ENCODE measurements around the gene AGAP1.

Gene AGAP1

GRCh38 chr2:235676536-235676799, 182.6 kb downstream of the AGAP1 start:
- peaks cover 20% of the 10 kb centered on the region for H3K27me3 Mint-ChIP-seq
- H3K4me3 Mint-ChIP-seq, result no peak overlapping the region
- H3K36me3 Mint-ChIP-seq (ENCODE audit: low read depth), result no peaks in the 10 kb centered on the region
- H3K27ac Mint-ChIP-seq, result no peak overlapping the region
- H3K4me1 Mint-ChIP-seq, result peaks cover 2% of the 10 kb centered on the region
- ATAC-seq, result no peak
- no peaks in the 10 kb centered on the region for H3K9me3 Mint-ChIP-seq
- no peak for DNase-seq

DNA sequence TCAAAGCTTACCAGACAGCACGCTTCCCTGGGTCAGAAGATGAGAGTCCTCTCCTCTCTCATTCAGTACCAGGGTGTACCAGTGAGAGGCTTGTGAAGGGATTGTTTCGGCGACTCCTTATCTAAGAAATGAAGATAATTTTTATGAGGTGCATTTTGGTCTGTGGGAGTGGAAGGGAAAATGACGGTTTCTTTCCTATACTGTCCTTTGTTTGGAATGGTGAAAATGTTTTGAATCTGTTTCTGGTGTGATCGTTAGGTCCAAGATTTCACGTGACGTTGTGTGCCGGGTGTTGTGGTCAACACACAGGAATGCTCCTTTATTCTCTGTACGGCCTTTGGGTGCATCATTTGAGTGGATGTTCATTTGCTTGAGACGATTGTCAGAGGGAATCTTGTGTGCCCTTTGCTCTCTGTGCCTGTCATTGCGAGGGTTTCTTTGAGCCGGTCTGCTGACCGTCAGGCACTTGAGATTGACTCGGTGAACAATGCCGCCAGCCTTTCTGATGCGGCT, 183.5 kb downstream of the AGAP1 start:
- no peaks in the 10 kb centered on the region for H3K36me3 Mint-ChIP-seq (ENCODE audit: low read depth)

DNA sequence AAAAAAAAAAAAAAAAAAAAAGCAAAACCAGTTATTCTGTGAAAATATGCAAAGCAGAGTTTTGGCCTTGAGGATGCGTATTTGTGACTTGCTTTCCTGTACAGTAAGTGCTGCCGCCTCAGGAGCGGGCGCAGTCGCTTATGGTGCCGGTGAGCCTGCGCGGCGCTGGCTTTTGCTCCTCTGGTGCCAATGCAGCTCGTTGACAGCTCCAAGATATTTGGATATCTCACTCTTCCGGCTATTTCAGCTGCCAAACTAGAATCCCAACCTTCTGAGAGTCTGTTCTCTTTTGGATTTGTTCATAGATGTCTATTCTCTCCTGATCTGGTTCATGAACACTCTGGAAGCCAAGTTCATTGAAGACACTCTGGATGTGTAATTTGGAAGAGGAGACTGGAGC, 184.1 kb downstream of the AGAP1 start:
- H3K9me3 Mint-ChIP-seq, result no peaks in the 10 kb centered on the region
- H3K4me1 Mint-ChIP-seq, result no peaks in the 10 kb centered on the region
- H3K27me3 Mint-ChIP-seq, result peaks cover 7% of the 10 kb centered on the region
- no peaks in the 10 kb centered on the region for H3K36me3 Mint-ChIP-seq (ENCODE audit: low read depth)
- H3K4me3 Mint-ChIP-seq, result no peak overlapping the region
- no peak for ATAC-seq
- no peak overlapping the region for H3K27ac Mint-ChIP-seq
- no peak for DNase-seq

More for the DNA sequence above, 183.5 kb downstream of the AGAP1 start:
- H3K27me3 Mint-ChIP-seq, result peaks cover 12% of the 10 kb centered on the region
- no peaks in the 10 kb centered on the region for H3K9me3 Mint-ChIP-seq
- no peak overlapping the region for H3K4me3 Mint-ChIP-seq
- no peaks in the 10 kb centered on the region for H3K4me1 Mint-ChIP-seq
- DNase-seq, result no peak
- no peak for ATAC-seq
- H3K27ac Mint-ChIP-seq, result no peak overlapping the region

GRCh38 chr2:235678712-235679111, 184.9 kb downstream of the AGAP1 start:
- peaks cover 7% of the 10 kb centered on the region for H3K27me3 Mint-ChIP-seq
- no peaks in the 10 kb centered on the region for H3K9me3 Mint-ChIP-seq
- DNase-seq (no peak), ATAC-seq (no peak)
- H3K27ac Mint-ChIP-seq, result no peak overlapping the region
- no peaks in the 10 kb centered on the region for H3K4me1 Mint-ChIP-seq
- no peak overlapping the region for H3K4me3 Mint-ChIP-seq
- H3K36me3 Mint-ChIP-seq (ENCODE audit: low read depth), result no peaks in the 10 kb centered on the region

DNA sequence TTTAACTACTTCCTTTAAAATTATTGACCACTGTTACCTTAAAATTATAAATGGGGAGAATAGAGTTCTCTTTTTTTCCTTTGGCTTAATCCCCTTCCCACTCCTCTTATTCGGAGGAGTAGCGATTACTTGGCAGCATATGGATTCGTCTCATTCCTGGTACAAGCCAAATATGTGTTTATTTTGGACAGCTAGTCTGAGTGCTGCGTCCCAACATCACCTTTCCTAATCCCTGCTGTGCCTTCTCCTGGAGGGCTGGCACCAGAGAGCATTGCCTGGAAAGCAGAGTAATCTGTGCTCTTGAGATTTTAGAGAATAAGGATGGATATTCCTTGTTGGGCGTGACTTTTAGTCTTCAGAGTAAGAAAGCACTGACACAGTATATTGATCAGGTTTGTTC, 185.6 kb downstream of the AGAP1 start:
- no peaks in the 10 kb centered on the region for H3K4me1 Mint-ChIP-seq
- no peaks in the 10 kb centered on the region for H3K9me3 Mint-ChIP-seq
- ATAC-seq (no peak), DNase-seq (no peak)
- no peaks in the 10 kb centered on the region for H3K36me3 Mint-ChIP-seq (ENCODE audit: low read depth)
- H3K4me3 Mint-ChIP-seq, result no peak overlapping the region
- no peak overlapping the region for H3K27ac Mint-ChIP-seq
- peaks cover 2% of the 10 kb centered on the region for H3K27me3 Mint-ChIP-seq

DNA sequence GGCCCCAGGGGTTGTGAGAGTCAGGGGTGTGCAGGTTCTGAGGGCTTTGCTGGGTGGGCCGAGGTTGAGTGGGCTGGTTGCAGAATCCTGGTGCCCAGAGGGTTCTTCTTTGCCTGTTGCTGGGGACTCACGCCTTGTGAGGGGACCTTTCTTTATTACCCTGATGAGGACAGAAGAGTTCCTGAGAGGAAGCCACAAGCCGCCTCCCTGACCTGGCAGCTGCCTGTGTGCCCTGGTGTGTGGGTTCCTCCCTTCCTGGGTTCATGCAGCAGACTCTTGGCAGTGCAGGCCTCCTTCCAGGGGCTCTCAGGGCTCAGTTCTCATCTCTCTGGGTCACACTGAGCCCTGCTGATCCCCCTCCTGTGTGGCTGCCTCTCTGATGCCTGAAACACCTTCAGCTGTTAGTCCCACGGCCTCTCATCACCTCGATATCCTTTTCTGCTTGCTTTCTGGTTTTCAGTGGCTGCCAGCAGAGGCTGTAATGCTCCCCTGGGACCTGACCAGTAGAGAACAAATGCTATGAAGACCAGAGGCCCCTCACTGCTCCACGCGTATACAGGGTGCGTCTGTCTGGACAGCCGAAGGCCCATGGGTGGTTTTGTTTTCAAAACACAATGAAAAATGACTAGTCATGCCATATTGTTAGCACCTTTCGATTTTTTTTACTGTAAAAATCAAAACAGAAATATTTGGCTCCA, 191.3 kb downstream of the AGAP1 start:
- H3K4me1 Mint-ChIP-seq, result no peaks in the 10 kb centered on the region
- H3K27me3 Mint-ChIP-seq, result peaks cover 2% of the 10 kb centered on the region
- no peaks in the 10 kb centered on the region for H3K36me3 Mint-ChIP-seq (ENCODE audit: low read depth)
- no peak for ATAC-seq
- H3K9me3 Mint-ChIP-seq, result no peaks in the 10 kb centered on the region
- H3K27ac Mint-ChIP-seq, result no peak overlapping the region
- no peak overlapping the region for H3K4me3 Mint-ChIP-seq
- DNase-seq, result no peak

GRCh38 chr2:235688511-235689426, 194.9 kb downstream of the AGAP1 start:
- Mint-ChIP-seq H3K4me1 (no peaks in the 10 kb centered on the region), H3K9me3 (no peaks in the 10 kb centered on the region), H3K27ac (no peak overlapping the region), H3K4me3 (no peak overlapping the region), H3K27me3 (peaks cover 2% of the 10 kb centered on the region), H3K36me3 (ENCODE audit: low read depth) (no peaks in the 10 kb centered on the region)
- no peak for ATAC-seq
- no peak for DNase-seq

- no peak overlapping the region for H3K27ac Mint-ChIP-seq
- no peaks in the 10 kb centered on the region for H3K4me1 Mint-ChIP-seq
- no peak overlapping the region for H3K4me3 Mint-ChIP-seq
- ATAC-seq (no peak), DNase-seq (no peak)
- no peaks in the 10 kb centered on the region for H3K9me3 Mint-ChIP-seq
- peaks cover 2% of the 10 kb centered on the region for H3K27me3 Mint-ChIP-seq
- no peaks in the 10 kb centered on the region for H3K36me3 Mint-ChIP-seq (ENCODE audit: low read depth)
Measured at GRCh38 chr2:235689427-235689853, 195.6 kb downstream of the AGAP1 start.

GRCh38 chr2:235690082-235690808, 196.4 kb downstream of the AGAP1 start:
- Mint-ChIP-seq H3K9me3 (no peaks in the 10 kb centered on the region), H3K27me3 (peaks cover 2% of the 10 kb centered on the region), H3K27ac (no peak overlapping the region), H3K36me3 (ENCODE audit: low read depth) (no peaks in the 10 kb centered on the region), H3K4me3 (no peak overlapping the region), H3K4me1 (no peaks in the 10 kb centered on the region)
- DNase-seq, result no peak
- no peak for ATAC-seq

- Mint-ChIP-seq H3K4me1 (no peaks in the 10 kb centered on the region), H3K36me3 (ENCODE audit: low read depth) (no peaks in the 10 kb centered on the region), H3K27me3 (peaks cover 2% of the 10 kb centered on the region), H3K9me3 (no peaks in the 10 kb centered on the region), H3K4me3 (no peak overlapping the region), H3K27ac (no peak overlapping the region)
- DNase-seq (no peak), ATAC-seq (no peak)
Measured at GRCh38 chr2:235690809-235691450, 197.1 kb downstream of the AGAP1 start.

GRCh38 chr2:235692076-235692475, 198.2 kb downstream of the AGAP1 start:
- no peak overlapping the region for H3K27ac Mint-ChIP-seq
- no peak overlapping the region for H3K4me3 Mint-ChIP-seq
- H3K9me3 Mint-ChIP-seq, result no peaks in the 10 kb centered on the region
- H3K27me3 Mint-ChIP-seq, result no peaks in the 10 kb centered on the region
- ATAC-seq, result no peak
- DNase-seq, result no peak
- H3K36me3 Mint-ChIP-seq (ENCODE audit: low read depth), result no peaks in the 10 kb centered on the region
- H3K4me1 Mint-ChIP-seq, result no peaks in the 10 kb centered on the region

GRCh38 chr2:235692671-235693171, 198.9 kb downstream of the AGAP1 start:
- H3K9me3 Mint-ChIP-seq, result no peaks in the 10 kb centered on the region
- no peaks in the 10 kb centered on the region for H3K27me3 Mint-ChIP-seq
- H3K4me3 Mint-ChIP-seq, result no peak overlapping the region
- ATAC-seq (no peak), DNase-seq (no peak)
- H3K4me1 Mint-ChIP-seq, result no peaks in the 10 kb centered on the region
- H3K36me3 Mint-ChIP-seq (ENCODE audit: low read depth), result no peaks in the 10 kb centered on the region
- H3K27ac Mint-ChIP-seq, result no peak overlapping the region

DNA sequence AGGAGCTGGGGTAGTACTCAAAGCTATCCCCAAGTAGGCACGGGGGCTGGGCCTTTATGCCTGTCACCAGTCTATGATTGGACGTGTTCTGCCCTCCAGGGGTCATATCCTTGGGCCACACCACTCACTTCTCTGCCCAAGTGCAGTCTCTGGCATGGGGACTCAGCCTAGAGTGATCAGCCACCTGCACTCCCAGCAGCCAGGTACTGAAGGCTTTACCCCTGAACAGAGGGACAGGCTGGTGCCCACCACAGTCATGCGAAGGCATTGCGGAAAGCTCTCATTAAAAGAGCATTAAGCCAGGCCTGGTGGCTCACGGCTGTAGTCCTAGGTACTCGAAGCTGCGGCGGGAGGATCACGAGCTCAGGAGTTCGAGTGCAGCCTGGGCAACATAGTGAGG, 199.4 kb downstream of the AGAP1 start:
- no peaks in the 10 kb centered on the region for H3K27me3 Mint-ChIP-seq
- no peaks in the 10 kb centered on the region for H3K4me1 Mint-ChIP-seq
- no peaks in the 10 kb centered on the region for H3K9me3 Mint-ChIP-seq
- DNase-seq (no peak), ATAC-seq (no peak)
- no peak overlapping the region for H3K4me3 Mint-ChIP-seq
- no peak overlapping the region for H3K27ac Mint-ChIP-seq
- H3K36me3 Mint-ChIP-seq (ENCODE audit: low read depth), result no peaks in the 10 kb centered on the region
